GM12875 (cell line): ENCODE measurements around the gene DCUN1D1.
A peak's percentile ranks its signal among the peaks of the same experiment; 100 is the strongest.

Source experiments
- H3K4me3 ChIP-seq: one replicate; pipeline ENCODE4 v1.5.1; 2011; ENCODE audit warnings: low read depth, low read length, control low read depth
- TF ChIP-seq, protein P1 (sequence below): IDR thresholded peaks from 2 replicates; pipeline ENCODE4 v1.5.1; 2011; ENCODE audit warnings: low read depth, mild to moderate bottlenecking, control low read depth, inconsistent platforms, low read length, moderate library complexity, borderline replicate concordance; ENCODE audit not compliant: insufficient read depth

DCUN1D1 gene

DNA sequence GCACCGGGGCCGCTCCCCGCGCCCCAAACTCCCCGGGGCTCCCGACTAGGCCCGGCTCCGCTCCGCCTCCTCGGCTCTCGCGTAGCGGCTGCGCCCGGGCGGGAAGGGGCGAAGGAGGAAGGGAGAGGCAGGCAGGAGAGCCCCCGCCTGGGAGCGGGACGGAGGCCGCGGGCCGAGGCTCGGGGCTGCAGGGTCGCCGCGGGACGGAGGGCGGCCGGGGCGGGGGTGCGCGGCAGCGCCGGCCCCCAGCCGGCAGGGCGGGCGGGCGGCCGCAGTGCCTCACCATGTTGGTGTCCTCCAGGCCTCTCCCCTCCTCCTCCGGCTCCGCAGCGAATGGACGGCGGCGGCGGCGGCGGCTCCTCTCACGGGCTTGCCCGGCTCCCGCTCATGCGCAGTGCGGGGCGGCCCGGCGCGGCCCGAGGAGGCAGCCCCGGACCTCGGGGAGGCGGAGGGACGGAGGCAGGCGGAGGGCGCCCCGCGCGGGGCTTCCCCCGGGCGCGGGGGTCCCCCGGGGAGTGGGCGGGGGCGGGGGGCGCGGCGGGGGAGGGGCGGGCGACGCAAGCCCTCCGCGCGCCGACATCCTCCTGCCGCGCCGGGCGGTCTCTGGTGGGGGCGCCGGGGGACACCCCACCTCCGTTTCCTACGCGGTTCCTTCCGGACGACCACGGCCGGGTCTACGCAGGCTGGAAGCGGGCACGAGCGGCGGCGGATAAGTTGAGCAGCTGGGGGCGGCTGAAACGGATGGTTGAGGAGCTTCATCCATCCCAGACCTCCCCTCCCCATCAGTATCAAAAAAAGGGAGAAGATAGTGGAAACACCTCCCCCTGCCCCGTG lies at the start of gene DCUN1D1:
Gene DCUN1D1 (minus strand): TSS at position 335 of the 834 bp plus-strand sequence. CDS start 49 bp downstream, at position 286.
- peak within 1 kb of the TSS; percentile 68 for H3K4me3 ChIP-seq
- TF ChIP-seq, protein P1, sequence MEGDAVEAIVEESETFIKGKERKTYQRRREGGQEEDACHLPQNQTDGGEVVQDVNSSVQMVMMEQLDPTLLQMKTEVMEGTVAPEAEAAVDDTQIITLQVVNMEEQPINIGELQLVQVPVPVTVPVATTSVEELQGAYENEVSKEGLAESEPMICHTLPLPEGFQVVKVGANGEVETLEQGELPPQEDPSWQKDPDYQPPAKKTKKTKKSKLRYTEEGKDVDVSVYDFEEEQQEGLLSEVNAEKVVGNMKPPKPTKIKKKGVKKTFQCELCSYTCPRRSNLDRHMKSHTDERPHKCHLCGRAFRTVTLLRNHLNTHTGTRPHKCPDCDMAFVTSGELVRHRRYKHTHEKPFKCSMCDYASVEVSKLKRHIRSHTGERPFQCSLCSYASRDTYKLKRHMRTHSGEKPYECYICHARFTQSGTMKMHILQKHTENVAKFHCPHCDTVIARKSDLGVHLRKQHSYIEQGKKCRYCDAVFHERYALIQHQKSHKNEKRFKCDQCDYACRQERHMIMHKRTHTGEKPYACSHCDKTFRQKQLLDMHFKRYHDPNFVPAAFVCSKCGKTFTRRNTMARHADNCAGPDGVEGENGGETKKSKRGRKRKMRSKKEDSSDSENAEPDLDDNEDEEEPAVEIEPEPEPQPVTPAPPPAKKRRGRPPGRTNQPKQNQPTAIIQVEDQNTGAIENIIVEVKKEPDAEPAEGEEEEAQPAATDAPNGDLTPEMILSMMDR, result no peak

DNA sequence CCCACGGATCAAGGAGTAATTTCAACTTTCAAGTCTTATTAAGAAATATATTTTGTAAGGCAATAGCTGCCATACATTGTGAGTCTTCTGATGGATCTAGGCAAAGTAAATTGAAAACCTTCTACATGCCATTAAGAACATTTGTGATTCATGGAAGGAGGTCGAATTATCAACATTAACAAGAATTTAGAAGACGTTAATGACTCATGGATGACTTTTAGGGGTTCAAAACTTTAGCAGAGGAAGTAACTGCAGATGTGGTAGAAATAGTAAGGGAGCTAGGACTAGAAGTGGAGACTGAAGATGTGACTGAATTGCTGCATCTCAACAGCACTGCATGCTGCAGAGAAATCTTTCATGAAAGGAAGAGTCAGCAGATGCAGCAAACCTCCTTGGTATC lies 48.1 kb upstream of the DCUN1D1 start:
- TF ChIP-seq, protein P1, result no peak
- no peak overlapping the region for H3K4me3 ChIP-seq

DNA sequence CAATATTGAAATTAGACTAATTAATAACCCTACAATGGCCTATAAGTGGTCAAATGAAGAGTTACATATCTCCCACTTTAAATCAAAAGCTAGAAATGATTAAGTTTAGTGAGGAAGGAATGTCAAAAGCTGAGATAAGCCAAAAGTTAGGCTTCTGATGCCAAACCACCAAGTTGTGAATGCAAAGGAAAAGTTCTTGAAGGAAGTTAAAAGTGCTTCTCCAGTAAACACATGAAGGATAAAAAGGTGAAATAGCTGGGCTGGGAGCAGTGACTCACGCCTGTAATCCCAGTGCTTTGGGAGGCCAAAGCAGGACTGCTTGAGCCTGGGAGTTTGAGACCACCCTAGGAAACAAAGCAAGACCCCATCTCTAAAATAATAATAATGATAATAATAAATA lies 46.9 kb upstream of the DCUN1D1 start:
- TF ChIP-seq, protein P1, result no peak
- H3K4me3 ChIP-seq, result no peak overlapping the region

DNA sequence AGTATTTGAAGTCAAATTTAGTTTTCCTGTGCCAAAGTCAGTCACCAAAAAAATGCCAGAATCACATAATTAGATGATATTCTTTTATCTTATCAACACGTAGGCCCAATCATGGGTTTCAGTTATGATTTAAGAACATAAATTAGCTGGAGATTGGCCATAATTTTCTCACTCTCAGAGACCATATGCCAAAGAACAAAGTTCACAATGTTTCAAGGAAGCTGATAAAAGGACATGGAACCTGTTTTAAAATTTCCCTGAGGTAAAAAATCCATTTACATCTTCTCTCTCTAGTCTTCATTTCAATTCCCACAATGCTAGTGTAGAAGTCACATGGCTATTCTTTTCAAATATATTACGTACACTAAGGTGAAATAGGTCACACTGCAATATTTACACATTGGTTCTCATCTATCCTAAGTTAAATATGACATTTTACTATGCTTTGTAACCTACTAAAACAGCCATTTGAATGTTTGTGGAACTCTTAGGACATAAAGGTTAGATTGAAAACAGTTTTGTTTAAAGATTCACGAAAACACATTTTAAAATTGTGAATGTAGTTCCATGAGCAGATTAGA lies 42.7 kb upstream of the DCUN1D1 start:
- TF ChIP-seq, protein P1, result no peak
- no peak overlapping the region for H3K4me3 ChIP-seq

DNA sequence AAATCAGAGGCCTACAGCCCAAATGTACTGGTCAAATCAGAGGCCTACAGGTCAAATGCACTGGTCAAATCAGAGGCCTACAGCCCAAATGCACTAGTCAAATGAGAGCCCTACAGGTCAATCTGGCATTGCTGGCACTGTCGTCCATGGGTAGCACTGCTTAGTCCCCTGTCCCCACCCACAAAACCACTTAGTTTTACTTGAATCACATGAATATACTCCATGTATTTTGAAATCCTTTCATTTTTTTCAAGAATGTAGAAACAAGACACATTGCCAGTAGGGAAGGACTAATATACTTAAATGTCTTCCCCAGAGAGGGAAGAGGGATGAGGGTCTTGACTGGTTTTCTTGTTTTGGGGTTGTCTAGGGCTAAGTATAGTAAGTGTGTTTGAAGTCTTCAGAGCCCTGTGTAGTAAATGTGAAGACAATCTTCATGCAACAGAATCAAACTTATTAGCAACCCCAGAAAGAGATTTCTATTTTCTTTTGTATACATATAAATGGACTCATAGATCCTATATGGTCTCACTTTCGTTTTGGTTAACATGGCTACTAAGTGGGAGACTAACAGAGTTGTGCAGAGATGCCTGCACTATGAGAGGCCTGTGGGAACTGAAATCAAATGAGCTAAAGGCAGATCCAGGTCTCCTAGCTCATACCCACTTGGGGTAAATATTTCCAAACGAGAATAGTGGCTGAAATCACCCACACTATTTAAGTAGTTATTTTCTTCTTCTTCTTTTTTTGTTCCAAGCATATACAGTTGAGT lies 38.3 kb upstream of the DCUN1D1 start:
- no peak overlapping the region for H3K4me3 ChIP-seq
- TF ChIP-seq, protein P1, result no peak

DNA sequence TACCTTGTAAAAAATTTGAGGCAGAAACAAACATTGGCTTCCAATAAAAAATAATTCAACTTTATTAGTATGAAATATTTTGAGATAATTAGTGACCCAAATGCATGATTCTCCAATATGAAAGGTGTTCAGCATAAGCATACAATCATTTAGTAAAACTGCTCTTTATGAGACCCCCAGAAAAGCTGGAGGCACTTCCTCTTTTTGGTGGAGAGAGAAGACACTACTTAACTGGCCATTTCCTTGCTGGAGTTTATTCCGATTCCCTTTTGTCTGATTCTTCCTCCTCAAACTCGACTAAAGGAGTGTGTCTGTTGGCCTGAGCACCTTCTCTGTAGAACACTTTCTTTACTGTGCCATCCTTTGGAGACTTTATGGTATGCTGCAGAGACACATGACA lies 34.8 kb upstream of the DCUN1D1 start:
- TF ChIP-seq, protein P1, result no peak

More for the DNA sequence above, 34.8 kb upstream of the DCUN1D1 start:
- H3K4me3 ChIP-seq, result no peak overlapping the region
